IMR-90 (cell line): ENCODE results near the gene LRP1B. TPM values are rescaled to one million over a fixed set of nuclear protein-coding genes. Genes with fewer than 3 reads are reported as not detected.
A peak's percentile ranks its signal among the peaks of the same experiment; 100 is the strongest.

Experiments used
- ATAC-seq: fragments of 200-7000 bp; cut with Tn5 transposase; 2 replicates; pipeline ENCODE4 v1.9.1; 2020; ENCODE audit warnings: low read depth, mild to moderate bottlenecking, moderate library complexity
- BruUV-seq: library from RNA; stranded (reverse); fragments of 400-500 nt; replicated peaks from 2 replicates; lab custom pipeline; 2021; lab: Mats Ljungman, UMichigan
- CTCF ChIA-PET: fragments of 300-600 bp; formaldehyde crosslinking; extraction: SDS; loops from one replicate; lab custom pipeline; 2021; ENCODE audit warnings: antibody characterized with exemption; lab: Yijun Ruan, JAX
- POLR2A ChIA-PET: fragments of 300-600 bp; sonication (Branson Sonifier 250); formaldehyde crosslinking; loops from one replicate; lab custom pipeline; 2022; ENCODE audit warnings: antibody characterized with exemption; ENCODE audit not compliant: unreplicated experiment; lab: Charles Lee
- DNase-seq: peaks from one replicate; pipeline ENCODE4 v3.0.0; 2013
- H2AFZ ChIP-seq: replicated peaks from 2 replicates; pipeline ENCODE3; 2013; ENCODE audit warnings: low read length, mild to moderate bottlenecking; ENCODE audit not compliant: poor library complexity
- H2AK5ac ChIP-seq: 2 replicates; pipeline ENCODE4 v1.6.1; 2013; ENCODE audit warnings: low read depth, low read length, inconsistent platforms
- H2AK9ac ChIP-seq: replicated peaks from 2 replicates; pipeline ENCODE3; 2013; ENCODE audit warnings: mild to moderate bottlenecking, low read depth, low read length, moderate library complexity; ENCODE audit not compliant: poor library complexity
- H2BK120ac ChIP-seq: 2 replicates; pipeline ENCODE4 v1.6.1; 2013; ENCODE audit warnings: low read depth, low read length, inconsistent platforms
- H2BK15ac ChIP-seq: 3 replicates; pipeline ENCODE4 v1.6.1; 2013; ENCODE audit warnings: low read depth, low read length, inconsistent platforms
- H2BK20ac ChIP-seq: 2 replicates; pipeline ENCODE4 v1.6.1; 2013; ENCODE audit warnings: low read depth, mild to moderate bottlenecking, inconsistent platforms, low read length, moderate library complexity
- H2BK5ac ChIP-seq: 2 replicates; pipeline ENCODE4 v1.6.1; 2013; ENCODE audit warnings: mild to moderate bottlenecking, low read depth, low read length, inconsistent platforms; ENCODE audit not compliant: poor library complexity, severe bottlenecking
- H3K14ac ChIP-seq: replicated peaks from 2 replicates; pipeline ENCODE4 v1.6.1; 2013; ENCODE audit warnings: low read depth, low read length, inconsistent platforms
- H3K18ac ChIP-seq: 2 replicates; pipeline ENCODE4 v1.6.1; 2013; ENCODE audit warnings: low read depth, low read length, control low read depth
- H3K23ac ChIP-seq: 2 replicates; pipeline ENCODE4 v1.6.1; 2013; ENCODE audit warnings: low read depth, low read length, inconsistent platforms
- H3K27ac ChIP-seq: 2 replicates; pipeline ENCODE4 v1.5.1; 2013; ENCODE audit warnings: mild to moderate bottlenecking, control low read depth, low read length; ENCODE audit not compliant: insufficient read depth
- H3K27me3 ChIP-seq: 2 replicates; pipeline ENCODE4 v1.6.1; 2013; ENCODE audit warnings: low read length; ENCODE audit not compliant: control insufficient read depth, insufficient read depth
- H3K36me3 ChIP-seq: 2 replicates; pipeline ENCODE4 v1.6.1; 2013; ENCODE audit warnings: low read length, mixed read lengths; ENCODE audit not compliant: control insufficient read depth, insufficient read depth
- H3K4ac ChIP-seq: 2 replicates; pipeline ENCODE4 v1.6.1; 2013; ENCODE audit warnings: low read depth, low read length, inconsistent platforms
- H3K4me1 ChIP-seq: 2 replicates; pipeline ENCODE4 v1.6.1; 2013; ENCODE audit warnings: low read length, mixed read lengths; ENCODE audit not compliant: control insufficient read depth, insufficient read depth
- H3K4me2 ChIP-seq: 2 replicates; pipeline ENCODE4 v1.6.1; 2013; ENCODE audit warnings: low read depth, mild to moderate bottlenecking, control low read depth, low read length, moderate library complexity
- H3K4me3 ChIP-seq: 2 replicates; pipeline ENCODE4 v1.5.1; 2013; ENCODE audit warnings: low read depth, mild to moderate bottlenecking, control low read depth, low read length, moderate library complexity; ENCODE audit not compliant: insufficient read depth
- H3K56ac ChIP-seq: 2 replicates; pipeline ENCODE4 v1.6.1; 2013; ENCODE audit warnings: low read length, inconsistent platforms; ENCODE audit not compliant: insufficient read depth; ENCODE audit errors: extremely low read depth
- H3K79me1 ChIP-seq, 2 experiments: 2 replicates each; pipeline ENCODE4 v1.6.1; 2013; ENCODE audit warnings: low read length in 2 of 2, inconsistent platforms in 1 of 2, low read depth in 1 of 2
- H3K9ac ChIP-seq: 2 replicates; pipeline ENCODE4 v1.6.1; 2013; ENCODE audit warnings: low read depth, low read length, control low read depth
- H3K9me1 ChIP-seq: 2 replicates; pipeline ENCODE4 v1.6.1; 2013; ENCODE audit warnings: low read length, inconsistent platforms; ENCODE audit not compliant: insufficient read depth
- H3K9me3 ChIP-seq: 2 replicates; pipeline ENCODE4 v1.6.1; 2013; ENCODE audit warnings: low read length; ENCODE audit not compliant: control insufficient read depth, insufficient read depth
- H4K20me1 ChIP-seq: 2 replicates; pipeline ENCODE4 v1.6.1; 2013; ENCODE audit warnings: low read length, inconsistent platforms; ENCODE audit not compliant: insufficient read depth
- H4K5ac ChIP-seq: 2 replicates; pipeline ENCODE4 v1.6.1; 2013; ENCODE audit warnings: mild to moderate bottlenecking, low read depth, low read length, control low read depth
- H4K8ac ChIP-seq, 2 experiments: 2 replicates each; pipeline ENCODE4 v1.6.1; 2013; ENCODE audit warnings: low read depth in 2 of 2, low read length in 2 of 2, control low read depth in 1 of 2, inconsistent platforms in 1 of 2
- H4K91ac ChIP-seq: 2 replicates; pipeline ENCODE4 v1.6.1; 2013; ENCODE audit warnings: low read depth, low read length, inconsistent platforms; ENCODE audit not compliant: insufficient read depth
- BHLHE40 ChIP-seq: fragments of 150-350 bp; IDR thresholded peaks from 2 replicates; pipeline ENCODE4 v1.6.1; 2016; ENCODE audit warnings: mild to moderate bottlenecking, low read depth, low read length
- CEBPB ChIP-seq: IDR thresholded peaks from 2 replicates; pipeline ENCODE4 v1.6.1; 2012; ENCODE audit warnings: low read depth, low read length, improper control_type of control experiment
- CHD1 ChIP-seq: IDR thresholded peaks from 2 replicates; pipeline ENCODE4 v1.6.1; 2012; ENCODE audit warnings: low read depth, low read length, improper control_type of control experiment
- CTCF ChIP-seq: conservative IDR thresholded peaks from 2 replicates; pipeline ENCODE4 v1.5.1; 2012; ENCODE audit warnings: mild to moderate bottlenecking, low read depth, low read length, improper control_type of control experiment
- ELK1 ChIP-seq: fragments of 150-350 bp; IDR thresholded peaks from 2 replicates; pipeline ENCODE4 v1.6.1; 2016; ENCODE audit warnings: low read depth, mild to moderate bottlenecking, low read length, moderate library complexity, borderline replicate concordance
- FOS ChIP-seq: fragments of 150-350 bp; IDR thresholded peaks from 2 replicates; pipeline ENCODE4 v1.6.1; 2016; ENCODE audit warnings: low read depth, low read length
- MAFK ChIP-seq: IDR thresholded peaks from 2 replicates; pipeline ENCODE4 v1.6.1; 2012; ENCODE audit warnings: low read depth, low read length, improper control_type of control experiment
- MAZ ChIP-seq: IDR thresholded peaks from 2 replicates; pipeline ENCODE4 v1.6.1; 2012; ENCODE audit warnings: low read depth, mild to moderate bottlenecking, low read length, improper control_type of control experiment, moderate library complexity, borderline replicate concordance
- MXI1 ChIP-seq: IDR thresholded peaks from 2 replicates; pipeline ENCODE4 v1.6.1; 2012; ENCODE audit warnings: low read depth, mild to moderate bottlenecking, low read length, moderate library complexity, borderline replicate concordance
- NFE2L2 ChIP-seq: fragments of 150-350 bp; IDR thresholded peaks from 2 replicates; pipeline ENCODE4 v1.6.1; 2016; ENCODE audit warnings: low read depth, mild to moderate bottlenecking, low read length
- POLR2A ChIP-seq: IDR thresholded peaks from 2 replicates; pipeline ENCODE4 v1.6.1; 2012; ENCODE audit warnings: mild to moderate bottlenecking, low read depth, low read length
- RAD21 ChIP-seq: IDR thresholded peaks from 2 replicates; pipeline ENCODE4 v1.6.1; 2012; ENCODE audit warnings: low read length, improper control_type of control experiment
- RCOR1 ChIP-seq: IDR thresholded peaks from 2 replicates; pipeline ENCODE4 v1.6.1; 2012; ENCODE audit warnings: mild to moderate bottlenecking, low read length, improper control_type of control experiment; ENCODE audit not compliant: insufficient replicate concordance
- RFX5 ChIP-seq: IDR thresholded peaks from 2 replicates; pipeline ENCODE4 v1.8.0; 2012; ENCODE audit warnings: low read depth, mild to moderate bottlenecking, low read length, moderate library complexity
- USF2 ChIP-seq: fragments of 150-350 bp; IDR thresholded peaks from 2 replicates; pipeline ENCODE4 v1.6.1; 2017; ENCODE audit warnings: mild to moderate bottlenecking, antibody characterized with exemption, low read length, low read depth
- WGBS, 2 experiments: methylation state at CpG; one replicate each; pipeline versions ENCODE4 v1.1.5 to v1.1.7; 2013; ENCODE audit warnings: missing lambda C conversion rate in 2 of 2; ENCODE audit not compliant: insufficient read length in 1 of 2; ENCODE audit errors: extremely low coverage in 2 of 2; 5-methylcytosine and 5-hydroxymethylcytosine counted together
- dilution Hi-C: fragments of 300-500 bp; cut with HindIII; formaldehyde crosslinking; loops from one replicate; pipeline ENCODE4 v1.14.3; 2018; ENCODE audit warnings: low sequenced_read_pairs; ENCODE audit not compliant: unreplicated experiment
- in situ Hi-C: fragments of 300-500 bp; cut with MboI; formaldehyde crosslinking; loops from 3 replicates; pipeline ENCODE4 v1.14.3; 2019; ENCODE audit warnings: low sequenced_read_pairs, inconsistent platforms, mixed read lengths
- intact Hi-C: fragments of 100-400 bp; cut with micrococcal nuclease; formaldehyde crosslinking; loops from 2 replicates; pipeline ENCODE4 v1.10.0; 2022
- polyA plus RNA-seq, 3 experiments: library from polyadenylated mRNA; depleted of rRNA; stranded (reverse); fragments of >200 nt; gene quantifications; 2 replicates each; pipeline ENCODE4 v1.2.3, GENCODE V29; 2012; ENCODE audit warnings: low replicate concordance in 1 of 3
- total RNA-seq: library from RNA; depleted of rRNA; stranded (reverse); fragments of >200 nt; gene quantifications from 2 replicates; pipeline ENCODE4 v1.2.3, GENCODE V29; 2012

The LRP1B gene
- total and polyA plus RNA-seq, 2 of the 4 experiments (the other 2 are of a cell fraction) = under 0.01 to 0.02 TPM

DNA sequence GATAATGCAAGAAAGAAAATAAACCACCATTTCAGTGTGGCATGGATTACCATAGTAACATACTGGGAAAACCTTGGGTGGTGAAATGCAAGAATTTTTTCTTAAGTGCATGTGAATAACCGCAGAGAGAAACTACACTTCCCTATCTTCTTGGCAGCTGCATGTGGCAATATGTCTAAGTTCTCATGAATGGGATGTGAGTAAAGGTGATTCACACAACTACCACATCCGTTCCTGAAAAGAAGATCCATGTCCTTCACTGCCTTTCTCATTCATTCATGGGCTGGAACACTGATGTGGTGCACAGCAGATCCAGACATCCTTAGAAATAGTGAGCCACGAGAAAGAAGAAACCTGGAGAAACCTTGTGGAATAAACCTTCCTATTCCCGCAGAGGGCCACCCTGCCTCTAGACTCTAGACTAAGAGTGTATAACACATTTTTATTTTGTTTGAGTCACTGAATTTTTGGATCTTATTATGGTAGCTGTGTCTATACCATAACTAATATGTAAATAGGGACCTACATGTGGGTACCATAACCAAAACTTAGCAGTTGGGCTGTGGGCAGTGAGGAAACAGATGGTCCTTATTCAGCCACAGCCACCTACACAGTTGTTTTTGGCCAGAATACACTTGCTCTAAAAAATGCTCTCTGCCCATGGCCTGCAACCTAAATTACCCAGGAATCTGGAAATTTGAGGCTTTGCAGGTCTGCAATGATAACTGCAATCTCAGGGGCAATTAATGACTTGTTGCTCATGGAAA lies 573.3 kb downstream of the LRP1B start:
- POLR2A ChIA-PET = no interaction called here
- Histone ChIP-seq H3K27me3 (no peaks in the 10 kb centered on the region), H4K8ac (no peak overlapping the region), H2BK120ac (no peak overlapping the region), H3K9ac (no peak overlapping the region), H4K91ac (no peak overlapping the region), H3K4me1 (no peaks in the 10 kb centered on the region), H2BK15ac (no peak overlapping the region), H3K27ac (no peak overlapping the region), H2AK5ac (no peak overlapping the region), H3K9me1 (no peaks in the 10 kb centered on the region), H3K4ac (no peak overlapping the region), H3K4me3 (no peak overlapping the region), H3K79me1 (no peaks in the 10 kb centered on the region), H3K36me3 (no peaks in the 10 kb centered on the region), H3K14ac (no peak overlapping the region), H3K4me2 (no peak overlapping the region), H3K18ac (no peak overlapping the region), H2AK9ac (no peak overlapping the region), H4K5ac (no peak overlapping the region), H3K9me3 (no peaks in the 10 kb centered on the region), H4K20me1 (no peaks in the 10 kb centered on the region), H2AFZ (no peak overlapping the region), H3K56ac (no peak overlapping the region), H3K23ac (no peak overlapping the region), H2BK20ac (no peak overlapping the region), H2BK5ac (no peak overlapping the region)
- dilution Hi-C loops = no loop called here
- BruUV-seq = no TSS peak
- DNase-seq (peak; percentile 92), ATAC-seq (peak; percentile 32; the same call in 1 of the 2 replicates)
- in situ Hi-C loops = no loop called here
- CTCF ChIA-PET = no interaction called here
- intact Hi-C loops = loop anchor here (5.0 to 10.0 kb wide), 2 partner anchors 693 to 970 kb away; no protein-coding TSS in a partner anchor
- WGBS, 2 experiments = no CpG with 5 or more reads among the region's 4 CpGs
- TF ChIP-seq MAFK (no peak), MXI1 (no peak), BHLHE40 (0 out of 2 replicates have a peak, but pooled peaks have one; percentile 20), ELK1 (no peak), CEBPB (peak; percentile 89), RCOR1 (no peak), POLR2A (no peak), NFE2L2 (no peak), RAD21 (no peak), RFX5 (no peak), USF2 (no peak), FOS (0 out of 2 replicates have a peak, but pooled peaks have one; percentile 39), MAZ (no peak), CHD1 (no peak), CTCF (no peak)
